NCI-H446 (cell line): ENCODE data around the gene PPP1R1C.

ENCODE experiments used
- DNase-seq, 2 experiments: peaks; one replicate each; lab custom pipeline; 2025; lab: John Stamatoyannopoulos, UW

The PPP1R1C gene

GRCh38 chr2:181972431-181973170 is 13.1 kb upstream of the PPP1R1C start:
- no peak for DNase-seq

DNA sequence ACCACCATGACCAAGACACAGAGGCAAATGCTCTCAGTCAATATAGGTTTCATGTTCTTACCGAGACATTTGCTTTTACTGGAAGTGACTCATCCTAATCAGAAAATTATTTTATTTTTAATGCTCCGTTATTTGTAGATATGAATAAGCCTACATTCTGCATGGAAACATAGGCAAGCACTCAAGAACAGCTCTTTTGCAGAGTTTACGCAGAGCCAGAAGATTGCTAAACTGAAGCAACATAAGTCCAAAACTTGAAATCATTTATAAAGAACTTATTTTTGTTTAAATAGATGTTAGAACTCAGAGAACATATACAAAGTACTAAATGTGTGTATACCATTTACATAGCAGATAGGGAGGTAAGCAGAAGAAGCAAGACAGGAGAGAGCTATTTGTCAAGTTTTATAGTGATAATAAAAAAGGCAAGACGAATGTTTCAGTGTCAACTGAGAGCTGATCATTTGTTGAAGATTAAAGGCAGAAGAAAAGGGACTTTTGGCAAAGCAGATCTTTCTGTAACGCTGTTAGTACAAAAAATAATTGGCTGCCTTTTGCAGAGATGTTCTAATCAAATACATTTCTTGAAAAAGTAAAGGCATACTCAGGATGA is 12.4 kb upstream of the PPP1R1C start:
- DNase-seq = no peak

GRCh38 chr2:181977661-181978350 is 7.8 kb upstream of the PPP1R1C start:
- DNase-seq = no peak

- no peak for DNase-seq
Measured at GRCh38 chr2:181978351-181979150, 7.1 kb upstream of the PPP1R1C start.

- DNase-seq = no peak
Measured at GRCh38 chr2:181984060-181984459, 1.6 kb upstream of the PPP1R1C start.

DNA sequence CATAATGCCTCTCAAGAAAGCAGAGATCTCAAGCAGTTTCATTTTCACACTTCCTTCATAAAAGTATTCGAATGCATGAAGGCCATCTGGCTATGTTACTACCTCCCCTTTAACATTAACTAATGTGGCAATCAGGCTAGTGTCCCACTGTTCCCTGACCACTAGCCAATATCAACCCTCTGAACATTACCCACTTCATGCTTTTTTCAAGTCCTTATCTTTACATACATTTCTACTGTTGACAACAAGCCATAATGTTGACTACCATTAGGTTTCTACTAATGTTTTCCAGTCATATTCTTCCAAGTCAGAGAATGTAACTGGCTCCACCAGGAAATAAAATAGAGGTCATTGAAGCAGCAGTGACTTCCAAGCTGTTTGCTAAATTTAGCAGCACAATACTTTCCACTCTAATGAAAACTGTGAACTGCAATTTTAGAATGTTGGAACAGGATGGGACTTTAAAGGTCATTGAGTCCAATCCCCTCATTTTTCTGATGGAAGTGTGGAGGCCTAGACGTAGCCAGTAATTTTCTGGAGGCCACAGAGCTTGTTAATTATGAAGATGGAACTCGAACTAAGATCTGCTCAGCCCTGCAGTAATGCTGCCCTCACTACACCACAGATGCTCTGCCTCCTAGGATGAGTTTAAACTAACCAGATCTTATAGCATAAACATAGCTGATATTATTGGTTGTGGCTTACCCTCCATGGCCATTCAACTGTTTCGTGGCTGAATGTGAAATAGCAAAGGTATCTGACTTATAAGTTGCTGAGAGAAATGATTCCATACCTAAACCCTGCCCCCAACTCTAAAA is 630 bp upstream of the PPP1R1C start:
- peak in 1 of 2 experiments; percentile 61 for DNase-seq

GRCh38 chr2:181988154-181988924 is 2.7 kb downstream of the PPP1R1C start:
- peak in 1 of 2 experiments; percentile 42 for DNase-seq

DNA sequence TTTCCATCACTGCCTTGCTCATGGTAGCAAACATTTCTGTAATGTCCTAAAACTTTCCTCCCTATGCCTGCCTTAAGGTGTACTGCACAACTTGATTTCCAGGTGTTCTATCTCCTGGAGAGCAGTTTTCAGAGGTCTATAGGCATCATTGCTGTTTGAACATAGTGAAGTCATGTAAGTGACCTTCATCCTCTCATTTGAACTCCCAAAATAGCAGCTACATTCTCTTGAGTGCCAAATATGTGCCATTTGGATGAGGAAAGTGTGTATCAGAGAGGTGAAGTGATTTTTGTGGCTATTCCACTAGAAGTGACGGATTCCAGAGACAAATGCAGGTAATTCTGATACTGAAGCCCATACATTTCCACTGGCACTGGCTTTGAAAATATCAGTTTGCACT is 3.4 kb downstream of the PPP1R1C start:
- DNase-seq = no peak

DNA sequence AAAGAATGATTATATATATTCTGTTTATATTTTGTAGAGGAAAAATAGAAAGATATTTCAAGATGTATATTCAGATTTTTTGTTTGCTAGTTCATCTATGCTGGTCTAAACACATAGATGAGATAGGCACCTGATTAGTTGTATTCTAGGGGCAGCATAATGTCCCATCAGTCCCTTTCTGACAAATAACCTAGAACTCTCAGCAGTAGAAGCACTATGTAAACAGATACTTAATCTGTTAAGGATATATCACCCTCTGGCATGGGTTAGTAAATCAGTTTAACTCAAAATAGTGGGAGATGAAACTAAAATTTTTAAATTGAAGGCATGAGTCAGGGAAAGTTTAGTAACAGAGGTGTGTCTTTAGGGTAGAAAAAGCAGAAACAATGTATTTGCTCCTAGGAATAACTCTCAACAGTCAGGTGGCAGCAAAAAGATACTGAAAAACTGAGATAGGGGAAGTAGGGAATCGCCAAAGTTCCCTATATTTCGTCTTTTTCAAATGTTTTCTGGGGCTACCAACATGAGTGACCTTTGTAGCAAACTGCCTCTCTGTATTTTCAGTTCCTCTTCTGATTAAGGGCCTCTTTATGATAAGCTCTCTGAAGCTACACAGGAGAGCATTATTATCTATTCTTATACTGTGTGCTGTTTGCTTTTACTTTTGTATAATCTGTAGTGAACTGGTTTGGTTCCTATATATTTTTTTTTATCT is 5.7 kb downstream of the PPP1R1C start:
- DNase-seq = no peak

- DNase-seq = no peak
Measured at GRCh38 chr2:181992776-181993175, 7.1 kb downstream of the PPP1R1C start.

- no peak for DNase-seq
Measured at GRCh38 chr2:181995289-181995688, 9.6 kb downstream of the PPP1R1C start.

- DNase-seq = peak in 1 of 2 experiments; percentile 22
Measured at GRCh38 chr2:181998041-181998835, 12.6 kb downstream of the PPP1R1C start.

- no peak for DNase-seq
Measured at GRCh38 chr2:181998891-181999654, 13.4 kb downstream of the PPP1R1C start.

GRCh38 chr2:181999911-182000310 is 14.3 kb downstream of the PPP1R1C start:
- no peak for DNase-seq

DNA sequence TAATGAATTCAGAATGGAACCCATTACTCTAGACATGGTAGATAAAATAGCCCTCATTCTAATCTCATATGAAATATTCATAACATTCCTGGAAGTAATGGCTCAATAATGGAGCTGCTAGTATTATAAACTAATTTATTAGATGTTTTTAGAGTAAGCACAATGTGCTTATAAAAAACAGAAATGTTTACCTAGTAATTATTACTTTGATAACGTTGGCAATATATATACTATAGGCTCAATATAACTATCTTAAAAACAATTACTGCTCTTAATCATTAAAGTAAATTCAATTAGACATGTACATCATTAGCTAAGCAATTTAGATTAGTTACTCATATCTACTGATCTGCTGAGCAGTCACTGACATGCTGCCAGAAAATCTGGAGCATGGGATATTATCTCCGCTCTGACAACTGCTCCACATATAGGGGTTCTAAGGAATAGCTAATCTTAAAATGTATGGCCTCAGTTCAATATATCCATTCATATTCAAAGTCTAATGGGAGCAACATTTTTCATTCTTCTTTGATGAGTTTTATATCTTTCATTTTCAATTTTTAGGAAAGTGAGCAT is 19.4 kb downstream of the PPP1R1C start:
- no peak for DNase-seq

DNA sequence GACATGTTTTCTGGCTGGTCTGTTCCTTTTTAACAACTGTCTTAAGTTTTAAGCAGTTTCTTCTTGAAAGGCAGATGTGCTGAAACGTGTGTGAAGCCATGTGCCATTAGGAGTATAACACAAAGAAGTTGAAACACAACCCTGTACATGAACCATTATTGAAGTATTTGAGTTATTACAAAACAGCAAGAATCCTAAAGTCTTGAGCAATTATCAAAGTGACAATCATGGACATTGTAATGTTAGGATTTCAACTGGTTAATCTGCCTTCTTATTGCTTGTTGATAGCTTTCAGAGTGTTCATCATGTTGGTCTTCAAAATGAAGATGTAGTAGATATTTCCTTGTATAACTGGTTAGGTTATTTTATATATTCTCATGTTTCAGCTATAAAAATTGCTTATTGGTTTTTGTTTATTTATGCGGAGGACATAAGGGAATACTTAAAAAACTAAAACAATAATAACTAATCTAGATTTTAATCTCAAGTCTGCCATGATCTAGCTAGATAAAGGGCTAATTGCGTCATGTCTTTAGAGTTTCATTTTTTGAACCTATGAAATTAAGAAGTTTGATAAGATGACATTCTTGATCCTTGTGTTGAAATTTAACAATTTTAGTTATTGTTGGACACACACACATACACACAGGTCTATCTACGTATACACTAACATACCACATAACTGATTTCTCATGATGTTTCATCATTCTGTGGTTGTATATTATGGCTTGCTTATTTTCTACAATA is 21.1 kb downstream of the PPP1R1C start:
- DNase-seq = no peak

- no peak for DNase-seq
Measured at GRCh38 chr2:182014284-182014683, 28.6 kb downstream of the PPP1R1C start.
